HG03139 (cell line): ENCODE results near the gene SPACA4.
A peak's percentile ranks its signal among the peaks of the same experiment; 100 is the strongest.

Experiments used
- ATAC-seq: cut with Tn5 transposase; IDR thresholded peaks from one replicate; pipeline ENCODE4 v1.9.1; 2021; ENCODE audit not compliant: unreplicated experiment

The SPACA4 gene

GRCh38 chr19:48633148-48634035 lies 26.9 kb downstream of the SPACA4 start:
- ATAC-seq, result no peak

GRCh38 chr19:48634036-48634342 lies 27.4 kb downstream of the SPACA4 start:
- no peak for ATAC-seq

GRCh38 chr19:48634424-48635262 lies 28.1 kb downstream of the SPACA4 start:
- ATAC-seq, result peak; percentile 39

- ATAC-seq, result no peak
Measured at GRCh38 chr19:48635263-48635965, 28.9 kb downstream of the SPACA4 start.

- ATAC-seq, result no peak
Measured at GRCh38 chr19:48635966-48636858, 29.7 kb downstream of the SPACA4 start.

- no peak for ATAC-seq
Measured at GRCh38 chr19:48636859-48637448, 30.4 kb downstream of the SPACA4 start, which contains the start of gene DBP. TSS of gene DBP (minus strand) at chr19:48637379. CDS start at chr19:48636994, 385 bp downstream.

- peak; percentile 48 for ATAC-seq
Measured at GRCh38 chr19:48637449-48637947, 31.0 kb downstream of the SPACA4 start.

GRCh38 chr19:48637948-48638830 lies 31.6 kb downstream of the SPACA4 start:
- ATAC-seq, result peak; percentile 17

GRCh38 chr19:48638831-48639381 lies 32.4 kb downstream of the SPACA4 start:
- no peak for ATAC-seq

- no peak for ATAC-seq
Measured at GRCh38 chr19:48639483-48640375, 33.2 kb downstream of the SPACA4 start.

GRCh38 chr19:48641850-48642249 lies 35.3 kb downstream of the SPACA4 start:
- ATAC-seq, result no peak

GRCh38 chr19:48642862-48643261 lies 36.3 kb downstream of the SPACA4 start:
- ATAC-seq, result no peak

- no peak for ATAC-seq
Measured at GRCh38 chr19:48644355-48644754, 37.8 kb downstream of the SPACA4 start.

GRCh38 chr19:48644839-48645619 lies 38.5 kb downstream of the SPACA4 start:
- no peak for ATAC-seq

GRCh38 chr19:48645620-48646000 lies 39.1 kb downstream of the SPACA4 start:
- no peak for ATAC-seq

GRCh38 chr19:48646001-48646721 lies 39.6 kb downstream of the SPACA4 start, which contains the start of gene CA11:
TSS of gene CA11 (minus strand) at chr19:48646187. CDS start at chr19:48645632, 555 bp downstream.
- peak; percentile 74 for ATAC-seq
